NK-92 (cell line): Measurements from ENCODE around the gene SLC24A3.

Source experiments
- DNase-seq: peaks from one replicate; lab custom pipeline; 2025; ENCODE audit not compliant: unreplicated experiment; lab: John Stamatoyannopoulos, UW

Gene SLC24A3

GRCh38 chr20:19528286-19529030 is 316.0 kb downstream of the SLC24A3 start:
- no peak for DNase-seq

GRCh38 chr20:19530006-19530405 is 317.6 kb downstream of the SLC24A3 start:
- DNase-seq: no peak

- no peak for DNase-seq
Measured at GRCh38 chr20:19531446-19531845, 319.0 kb downstream of the SLC24A3 start.

- no peak for DNase-seq
Measured at GRCh38 chr20:19538556-19538955, 326.1 kb downstream of the SLC24A3 start.

GRCh38 chr20:19539191-19539590 is 326.7 kb downstream of the SLC24A3 start:
- DNase-seq: no peak

- no peak for DNase-seq
Measured at GRCh38 chr20:19540392-19540791, 327.9 kb downstream of the SLC24A3 start.

GRCh38 chr20:19543101-19543500 is 330.7 kb downstream of the SLC24A3 start:
- no peak for DNase-seq

GRCh38 chr20:19544684-19545083 is 332.2 kb downstream of the SLC24A3 start:
- no peak for DNase-seq

GRCh38 chr20:19546648-19547047 is 334.2 kb downstream of the SLC24A3 start:
- DNase-seq: no peak

- DNase-seq: no peak
Measured at GRCh38 chr20:19547547-19547946, 335.1 kb downstream of the SLC24A3 start.

GRCh38 chr20:19549896-19550295 is 337.5 kb downstream of the SLC24A3 start:
- DNase-seq: no peak

- no peak for DNase-seq
Measured at GRCh38 chr20:19552221-19553180, 340.1 kb downstream of the SLC24A3 start.

GRCh38 chr20:19554666-19555065 is 342.2 kb downstream of the SLC24A3 start:
- no peak for DNase-seq

GRCh38 chr20:19555726-19556125 is 343.3 kb downstream of the SLC24A3 start:
- DNase-seq: no peak

GRCh38 chr20:19557291-19557690 is 344.8 kb downstream of the SLC24A3 start:
- no peak for DNase-seq

GRCh38 chr20:19560881-19561480 is 348.5 kb downstream of the SLC24A3 start:
- no peak for DNase-seq

GRCh38 chr20:19562426-19562825 is 350.0 kb downstream of the SLC24A3 start:
- DNase-seq: no peak

- DNase-seq: no peak
Measured at GRCh38 chr20:19564261-19564660, 351.8 kb downstream of the SLC24A3 start.

- DNase-seq: no peak
Measured at GRCh38 chr20:19565736-19566135, 353.3 kb downstream of the SLC24A3 start.

- DNase-seq: no peak
Measured at GRCh38 chr20:19566226-19566945, 353.9 kb downstream of the SLC24A3 start.

- no peak for DNase-seq
Measured at GRCh38 chr20:19568128-19568527, 355.7 kb downstream of the SLC24A3 start.
